GM13976 (cell line): ENCODE data around the gene ZNF821.
"Not testable (repeated sequence)": the region's sequence is repeated elsewhere in the genome, so short reads cannot be mapped to it uniquely, and the experiment has no call there.

Source experiments
- DNase-seq: peaks from one replicate; pipeline ENCODE4 v3.0.0; 2012; ENCODE audit warnings: low spot score
- in situ Hi-C: fragments of 300-500 bp; cut with MboI; formaldehyde crosslinking; loops from one replicate; pipeline ENCODE4 v1.12.0; 2022; ENCODE audit warnings: low sequenced_read_pairs, mixed read lengths, inconsistent platforms; ENCODE audit not compliant: unreplicated experiment
- TF ChIP-seq, protein P1 (sequence below): IDR thresholded peaks from 2 replicates; pipeline ENCODE4 v1.5.1; 2012; ENCODE audit warnings: borderline replicate concordance, mild to moderate bottlenecking; ENCODE audit not compliant: insufficient read depth; ENCODE audit errors: extremely low read depth, missing control alignments, control extremely low read depth

ZNF821 gene

GRCh38 chr16:71916397-71916920 is 32.5 kb upstream of the ZNF821 start:
- TF ChIP-seq, protein P1, sequence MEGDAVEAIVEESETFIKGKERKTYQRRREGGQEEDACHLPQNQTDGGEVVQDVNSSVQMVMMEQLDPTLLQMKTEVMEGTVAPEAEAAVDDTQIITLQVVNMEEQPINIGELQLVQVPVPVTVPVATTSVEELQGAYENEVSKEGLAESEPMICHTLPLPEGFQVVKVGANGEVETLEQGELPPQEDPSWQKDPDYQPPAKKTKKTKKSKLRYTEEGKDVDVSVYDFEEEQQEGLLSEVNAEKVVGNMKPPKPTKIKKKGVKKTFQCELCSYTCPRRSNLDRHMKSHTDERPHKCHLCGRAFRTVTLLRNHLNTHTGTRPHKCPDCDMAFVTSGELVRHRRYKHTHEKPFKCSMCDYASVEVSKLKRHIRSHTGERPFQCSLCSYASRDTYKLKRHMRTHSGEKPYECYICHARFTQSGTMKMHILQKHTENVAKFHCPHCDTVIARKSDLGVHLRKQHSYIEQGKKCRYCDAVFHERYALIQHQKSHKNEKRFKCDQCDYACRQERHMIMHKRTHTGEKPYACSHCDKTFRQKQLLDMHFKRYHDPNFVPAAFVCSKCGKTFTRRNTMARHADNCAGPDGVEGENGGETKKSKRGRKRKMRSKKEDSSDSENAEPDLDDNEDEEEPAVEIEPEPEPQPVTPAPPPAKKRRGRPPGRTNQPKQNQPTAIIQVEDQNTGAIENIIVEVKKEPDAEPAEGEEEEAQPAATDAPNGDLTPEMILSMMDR = no peak
- DNase-seq = no peak
- in situ Hi-C loops = no loop called here

GRCh38 chr16:71915350-71915749 is 31.4 kb upstream of the ZNF821 start:
- TF ChIP-seq, protein P1 = no peak
- no peak for DNase-seq
- in situ Hi-C loops = no loop called here

- no peak for DNase-seq
- in situ Hi-C loops = no loop called here
- TF ChIP-seq, protein P1 = no peak
Observed at GRCh38 chr16:71914802-71915201, 30.8 kb upstream of the ZNF821 start.

DNA sequence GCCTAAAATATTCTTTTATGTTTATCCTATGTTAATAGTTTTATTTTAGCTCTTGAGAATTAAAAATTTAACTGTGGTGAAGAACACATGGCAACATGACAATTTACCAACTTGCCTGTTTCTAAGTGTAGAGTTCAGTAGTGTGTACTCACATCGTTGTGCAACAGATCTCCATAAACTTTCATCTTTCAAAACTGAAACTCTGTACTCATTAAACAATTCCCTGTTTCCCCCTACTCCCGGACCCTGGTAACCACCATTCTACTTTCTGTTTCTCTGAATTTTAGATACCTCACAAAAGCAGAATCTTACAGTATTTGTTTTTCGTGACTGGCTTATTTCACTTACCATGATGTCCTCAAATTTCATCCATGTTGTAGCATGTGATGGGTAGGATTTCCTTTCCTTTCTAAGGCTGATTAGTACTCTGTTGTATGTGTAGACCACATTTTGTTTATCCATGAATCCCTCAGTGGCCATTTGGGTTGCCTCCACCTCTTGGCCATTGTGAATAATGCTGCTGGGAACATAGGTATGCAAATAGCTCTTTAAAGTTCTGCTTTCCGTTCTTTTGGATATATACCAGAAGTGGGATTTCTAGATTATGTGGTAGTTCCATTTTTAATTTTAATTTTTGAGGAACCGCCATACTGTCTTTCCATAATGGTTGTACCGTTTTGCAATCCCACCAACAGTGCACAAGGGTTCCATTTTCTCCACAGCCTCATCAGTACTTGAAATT is 28.7 kb upstream of the ZNF821 start:
- TF ChIP-seq, protein P1 = no peak
- in situ Hi-C loops = no loop called here
- DNase-seq = no peak

GRCh38 chr16:71911121-71911520 is 27.1 kb upstream of the ZNF821 start:
- TF ChIP-seq, protein P1 = no peak
- no peak for DNase-seq
- in situ Hi-C loops = no loop called here

GRCh38 chr16:71905765-71906164 is 21.8 kb upstream of the ZNF821 start:
- in situ Hi-C loops, DNase-seq: not testable (repeated sequence)

DNA sequence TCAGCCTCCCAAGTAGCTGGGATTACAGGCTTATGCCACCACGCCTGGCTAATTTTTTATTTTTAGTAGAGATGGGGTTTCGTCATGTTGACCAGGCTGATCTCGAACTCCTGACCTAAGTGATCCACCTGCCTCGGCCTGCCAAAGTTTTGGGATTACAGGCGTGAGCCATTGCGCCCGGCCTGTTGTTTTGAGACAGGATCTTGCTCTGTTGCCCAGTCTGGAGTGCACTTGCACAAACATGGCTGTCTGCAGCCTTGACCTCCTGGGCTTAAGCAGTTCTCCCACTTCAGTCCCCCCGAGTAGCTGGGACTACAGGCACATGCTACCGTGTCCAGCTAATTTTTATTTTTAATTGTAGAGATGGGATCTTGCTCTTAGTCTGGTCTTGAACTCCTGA is 20.3 kb upstream of the ZNF821 start:
- TF ChIP-seq, protein P1 = no peak

More for the DNA sequence above, 20.3 kb upstream of the ZNF821 start:
- DNase-seq = no peak
- in situ Hi-C loops = no loop called here
